Thoracic aorta (tissue), 2 donors: Measurements from ENCODE around the gene RNF166. TPM values are rescaled to one million over a fixed set of nuclear protein-coding genes. Genes with fewer than 3 reads are reported as not detected.

Source experiments
- ATAC-seq: fragments of 150-250 bp; one replicate; pipeline ENCODE4 v1.8.0; 2017; ENCODE audit warnings: low read depth; ENCODE audit not compliant: insufficient number of reproducible peaks, low FRiP score
- DNase-seq: peaks from one replicate; pipeline ENCODE4 v3.0.0-alpha.2; 2020; ENCODE audit warnings: low spot score
- H3K27ac ChIP-seq, 2 donors: fragments of 200-600 bp; sonication (generic); 1 replicate in 1 of 2; 2 replicates in 1 of 2; pipeline ENCODE4 v1.5.1; 2016; ENCODE audit warnings: mild to moderate bottlenecking in 2 of 2, moderate library complexity in 2 of 2
- H3K27me3 ChIP-seq: fragments of 200-600 bp; sonication (generic); replicated peaks from 2 replicates; pipeline ENCODE4 v1.6.0; 2016; ENCODE audit warnings: mild to moderate bottlenecking; ENCODE audit not compliant: insufficient read depth
- H3K36me3 ChIP-seq: fragments of 200-600 bp; sonication (generic); one replicate; pipeline ENCODE4 v1.5.1; 2016
- H3K4me1 ChIP-seq, 2 donors: fragments of 200-600 bp; sonication (generic); 1 replicate in 1 of 2; 2 replicates in 1 of 2; pipeline versions ENCODE4 v1.5.1 to v1.6.0; 2016; ENCODE audit warnings: low read depth in 2 of 2, mild to moderate bottlenecking in 1 of 2; ENCODE audit not compliant: control insufficient read depth in 1 of 2
- H3K4me3 ChIP-seq: fragments of 200-600 bp; sonication (generic); 2 replicates; pipeline ENCODE4 v1.5.1; 2016; ENCODE audit warnings: mild to moderate bottlenecking
- H3K9me3 ChIP-seq: fragments of 200-600 bp; sonication (generic); 2 replicates; pipeline ENCODE4 v1.5.1; 2016
- CTCF ChIP-seq: fragments of 200-600 bp; sonication (generic); IDR thresholded peaks from one replicate; pipeline ENCODE4 v1.5.1; 2019; ENCODE audit warnings: antibody characterized with exemption
- total RNA-seq, 2 donors: library from RNA; depleted of rRNA; stranded (reverse); fragments of >200 nt; gene quantifications; one replicate each; pipeline versions ENCODE4 v1.1.0 to v1.2.3, GENCODE V29; 2016

The RNF166 gene
- total RNA-seq, 2 donors from 2014 or later, result 20.7 to 36.6 TPM

- TF ChIP-seq CTCF, result no peak
- H3K27ac ChIP-seq, result peak overlapping the region in 1 of 2 donors; percentile 41
- no peaks in the 10 kb centered on the region for H3K27me3 ChIP-seq
- DNase-seq (no peak), ATAC-seq (no peak)
- no peaks in the 10 kb centered on the region for H3K9me3 ChIP-seq
- H3K4me3 ChIP-seq, result peak overlapping the region; percentile 99
- H3K4me1 ChIP-seq, result peaks cover 24 to 35% of the 10 kb centered on the region in 2 donors
- H3K36me3 ChIP-seq, result peaks cover 2% of the 10 kb centered on the region
These were observed 2.5 kb downstream of the RNF166 start for GRCh38 chr16:88703486-88704309.

- ATAC-seq (no peak), DNase-seq (no peak)
- H3K27ac ChIP-seq, result peak overlapping the region in 1 of 2 donors; percentile 41
- peak overlapping the region; percentile 99 for H3K4me3 ChIP-seq
- peaks cover 24 to 33% of the 10 kb centered on the region in 2 donors for H3K4me1 ChIP-seq
- TF ChIP-seq CTCF, result no peak
- no peaks in the 10 kb centered on the region for H3K27me3 ChIP-seq
- H3K9me3 ChIP-seq, result no peaks in the 10 kb centered on the region
- peaks cover 11% of the 10 kb centered on the region for H3K36me3 ChIP-seq
These were observed 3.6 kb downstream of the RNF166 start for GRCh38 chr16:88702371-88703210.

- DNase-seq (no peak), ATAC-seq (no peak)
- Histone ChIP-seq H3K27me3 (no peaks in the 10 kb centered on the region), H3K4me3 (peak overlapping the region; percentile 39), H3K36me3 (peaks cover 14% of the 10 kb centered on the region), H3K9me3 (no peaks in the 10 kb centered on the region), H3K4me1 (peaks cover 17 to 25% of the 10 kb centered on the region in 2 donors), H3K27ac (no peak overlapping the region)
- TF ChIP-seq CTCF, result no peak
These were observed 4.4 kb downstream of the RNF166 start for GRCh38 chr16:88701581-88702370.

GRCh38 chr16:88700636-88701482, 5.3 kb downstream of the RNF166 start:
- H3K36me3 ChIP-seq, result peaks cover 14% of the 10 kb centered on the region
- no peak overlapping the region for H3K27ac ChIP-seq
- H3K4me3 ChIP-seq, result peak overlapping the region; percentile 39
- peaks cover 17 to 22% of the 10 kb centered on the region in 2 donors for H3K4me1 ChIP-seq
- TF ChIP-seq CTCF, result no peak
- DNase-seq, result peak; percentile 67
- no peaks in the 10 kb centered on the region for H3K9me3 ChIP-seq
- no peaks in the 10 kb centered on the region for H3K27me3 ChIP-seq
- no peak for ATAC-seq
